ENCODE measurements around the gene CCZ1.
"Not testable (repeated sequence)": the region's sequence is repeated elsewhere in the genome, so short reads cannot be mapped to it uniquely, and the experiment has no call there.

Gene CCZ1

GRCh38 chr7:5908835-5909234 lies 10.3 kb downstream of the CCZ1 start:
- DNase-seq (ENCODE audit: low read depth in 2 of 3, low spot score in 1 of 3) = not testable (repeated sequence)

- not testable (repeated sequence) for DNase-seq (ENCODE audit: low read depth in 2 of 3, low spot score in 1 of 3)
These were observed 18.0 kb downstream of the CCZ1 start for GRCh38 chr7:5916529-5916928.

GRCh38 chr7:5924180-5924579 lies 25.6 kb downstream of the CCZ1 start:
- not testable (repeated sequence) for DNase-seq (ENCODE audit: low read depth in 2 of 3, low spot score in 1 of 3)

- DNase-seq (ENCODE audit: low read depth in 2 of 3, low spot score in 1 of 3) = not testable (repeated sequence)
These were observed 26.1 kb downstream of the CCZ1 start for GRCh38 chr7:5924630-5925029.

- DNase-seq (ENCODE audit: low read depth in 2 of 3, low spot score in 1 of 3) = not testable (repeated sequence)
These were observed 27.8 kb downstream of the CCZ1 start for GRCh38 chr7:5926263-5926870.

GRCh38 chr7:5930290-5930689 lies 31.8 kb downstream of the CCZ1 start:
- not testable (repeated sequence) for DNase-seq (ENCODE audit: low read depth in 2 of 3, low spot score in 1 of 3)

- not testable (repeated sequence) for DNase-seq (ENCODE audit: low read depth in 2 of 3, low spot score in 1 of 3)
These were observed 32.7 kb downstream of the CCZ1 start for GRCh38 chr7:5931250-5931649.

GRCh38 chr7:5931905-5932644 lies 33.5 kb downstream of the CCZ1 start:
- not testable (repeated sequence) for DNase-seq (ENCODE audit: low read depth in 2 of 3, low spot score in 1 of 3)

GRCh38 chr7:5934945-5935450 lies 36.5 kb downstream of the CCZ1 start:
- not testable (repeated sequence) for DNase-seq (ENCODE audit: low read depth in 2 of 3, low spot score in 1 of 3)

GRCh38 chr7:5963205-5963604 lies 64.7 kb downstream of the CCZ1 start:
- not testable (repeated sequence) for DNase-seq (ENCODE audit: low read depth in 2 of 3, low spot score in 1 of 3)

GRCh38 chr7:5963810-5964209 lies 65.3 kb downstream of the CCZ1 start:
- DNase-seq (ENCODE audit: low read depth in 2 of 3, low spot score in 1 of 3) = not testable (repeated sequence)

GRCh38 chr7:5970347-5970911 lies 71.9 kb downstream of the CCZ1 start, which contains the start of gene RSPH10B:
Gene RSPH10B (minus strand): TSS chr7:5970689. CDS start chr7:5967116, 3,573 bp downstream.
- DNase-seq (ENCODE audit: low read depth in 2 of 3, low spot score in 1 of 3) = not testable (repeated sequence)

- not testable (repeated sequence) for DNase-seq (ENCODE audit: low read depth in 2 of 3, low spot score in 1 of 3)
These were observed 75.0 kb downstream of the CCZ1 start for GRCh38 chr7:5973580-5973979.

Data from stimulated activated CD4-positive, alpha-beta T cell treated with anti-CD3 and anti-CD28 coated beads, Interleukin-12 subunit alpha, Interleukin-12 subunit beta, amount 100 ng/mL, for 48 hours (primary cell).